A673 (cell line): ENCODE measurements around the gene HSPA2. TPM values are rescaled to one million over a fixed set of nuclear protein-coding genes. Genes with fewer than 3 reads are reported as not detected.

Experiments
- BruUV-seq: library from RNA; stranded (reverse); fragments of 400-500 nt; replicated peaks from 2 replicates; lab custom pipeline; 2021; lab: Mats Ljungman, UMichigan
- CTCF ChIA-PET: fragments of 300-600 bp; sonication (Branson Sonifier 250); formaldehyde crosslinking; loops from one replicate; lab custom pipeline; 2022; ENCODE audit warnings: antibody characterized with exemption; lab: Charles Lee
- POLR2A ChIA-PET: fragments of 300-600 bp; sonication (Branson Sonifier 250); formaldehyde crosslinking; loops from one replicate; lab custom pipeline; 2022; ENCODE audit warnings: antibody characterized with exemption; ENCODE audit not compliant: low non-redundant PET; lab: Charles Lee
- DNase-seq: peaks from one replicate; pipeline ENCODE4 v3.0.0-alpha.2; 2015; ENCODE audit warnings: low spot score
- H3K27ac ChIP-seq: fragments of 200-600 bp; sonication (generic); 2 replicates; pipeline ENCODE4 v1.5.1; 2016; ENCODE audit warnings: mixed run types, low read depth, mild to moderate bottlenecking, mixed read lengths, antibody characterized with exemption, low read length; ENCODE audit not compliant: poor library complexity, severe bottlenecking
- H3K27me3 ChIP-seq: fragments of 200-600 bp; sonication (generic); replicated peaks from 2 replicates; pipeline ENCODE4 v1.6.1; 2017; ENCODE audit warnings: mixed run types, low read depth, mild to moderate bottlenecking, mixed read lengths, antibody characterized with exemption, low read length; ENCODE audit not compliant: insufficient read depth, poor library complexity
- H3K36me3 ChIP-seq: fragments of 200-600 bp; sonication (generic); 2 replicates; pipeline ENCODE4 v1.6.1; 2016; ENCODE audit warnings: mixed run types, mild to moderate bottlenecking, mixed read lengths, antibody characterized with exemption, low read length; ENCODE audit not compliant: insufficient read depth, poor library complexity, severe bottlenecking
- H3K4me1 ChIP-seq: fragments of 200-600 bp; sonication (generic); 2 replicates; pipeline ENCODE4 v1.6.1; 2017; ENCODE audit warnings: mixed run types, mild to moderate bottlenecking, mixed read lengths, antibody characterized with exemption, low read length; ENCODE audit not compliant: insufficient read depth, poor library complexity, severe bottlenecking
- H3K4me3 ChIP-seq: fragments of 200-600 bp; sonication (generic); 2 replicates; pipeline ENCODE4 v1.5.1; 2016; ENCODE audit warnings: low read depth, mixed run types, mild to moderate bottlenecking, mixed read lengths, low read length; ENCODE audit not compliant: poor library complexity, severe bottlenecking
- H3K9me3 ChIP-seq: fragments of 200-600 bp; sonication (generic); 2 replicates; pipeline ENCODE4 v1.6.1; 2016; ENCODE audit warnings: mixed run types, low read depth, mild to moderate bottlenecking, mixed read lengths, antibody characterized with exemption, low read length; ENCODE audit not compliant: poor library complexity, severe bottlenecking
- CTCF ChIP-seq: fragments of 300-800, 200-600 bp; sonication (generic); conservative IDR thresholded peaks from 2 replicates; pipeline ENCODE4 v1.5.1; 2017; ENCODE audit warnings: low read depth, mild to moderate bottlenecking, antibody characterized with exemption, low read length, moderate library complexity, mixed read lengths
- EZH2 ChIP-seq: fragments of 200-600 bp; sonication (generic); IDR thresholded peaks from 2 replicates; pipeline ENCODE4 v1.6.1; 2017; ENCODE audit warnings: borderline replicate concordance, low read depth, mild to moderate bottlenecking, mixed read lengths, antibody characterized with exemption, low read length; ENCODE audit not compliant: poor library complexity, severe bottlenecking
- intact Hi-C: fragments of 100-400 bp; cut with micrococcal nuclease; formaldehyde crosslinking; loops from one replicate; pipeline ENCODE4 v1.10.0; 2022; ENCODE audit not compliant: unreplicated experiment
- total RNA-seq: library from RNA; stranded (reverse); gene quantifications from 2 replicates; pipeline ENCODE4 v1.2.3, GENCODE V29; 2021

The HSPA2 gene
- total RNA-seq, 1 experiment from 2014 or later = 14.3 TPM

- no peaks in the 10 kb centered on the region for H3K27me3 ChIP-seq
- no peak for DNase-seq
- intact Hi-C loops = no loop called here
- no peak for TF ChIP-seq CTCF
- no peak overlapping the region for H3K4me3 ChIP-seq
- no TSS peak for BruUV-seq
- no peak overlapping the region for H3K27ac ChIP-seq
- no peaks in the 10 kb centered on the region for H3K9me3 ChIP-seq
- H3K4me1 ChIP-seq = peaks cover 9% of the 10 kb centered on the region
- no peaks in the 10 kb centered on the region for H3K36me3 ChIP-seq
- POLR2A ChIA-PET = interaction anchor here (0.6 to 0.7 kb wide), 3 partner anchors 14 to 1155 kb away, joined by 3 read pairs; no protein-coding TSS in a partner anchor
- CTCF ChIA-PET = no interaction called here
Measured at GRCh38 chr14:64572386-64573104, 32.0 kb downstream of the HSPA2 start.

- BruUV-seq = no TSS peak
Measured at GRCh38 chr14:64573109-64573508, 32.6 kb downstream of the HSPA2 start.

GRCh38 chr14:64574371-64575107, 34.0 kb downstream of the HSPA2 start:
- POLR2A ChIA-PET = no interaction called here
- intact Hi-C loops = no loop called here
- H3K4me1 ChIP-seq = peaks cover 9% of the 10 kb centered on the region
- H3K4me3 ChIP-seq = no peak overlapping the region
- CTCF ChIA-PET = no interaction called here
- H3K27ac ChIP-seq = no peak overlapping the region
- TF ChIP-seq CTCF (no peak), EZH2 (no peak)
- no peaks in the 10 kb centered on the region for H3K9me3 ChIP-seq
- no peak for DNase-seq
- H3K36me3 ChIP-seq = no peaks in the 10 kb centered on the region
- no peaks in the 10 kb centered on the region for H3K27me3 ChIP-seq
- no TSS peak for BruUV-seq

More at GRCh38 chr14:64573109-64573508, 32.6 kb downstream of the HSPA2 start:
- no peak overlapping the region for H3K4me3 ChIP-seq
- no peaks in the 10 kb centered on the region for H3K36me3 ChIP-seq
- peaks cover 9% of the 10 kb centered on the region for H3K4me1 ChIP-seq
- no peak for TF ChIP-seq CTCF
- no peak for TF ChIP-seq EZH2
- no peaks in the 10 kb centered on the region for H3K27me3 ChIP-seq
- no peak overlapping the region for H3K27ac ChIP-seq
- CTCF ChIA-PET = no interaction called here
- H3K9me3 ChIP-seq = no peaks in the 10 kb centered on the region
- POLR2A ChIA-PET = interaction anchor here (0.6 to 0.7 kb wide), 2 partner anchors 31 to 1155 kb away, joined by 3 read pairs; no protein-coding TSS in a partner anchor
- intact Hi-C loops = no loop called here
- peak; percentile 24 for DNase-seq
